Nephron (organoid): ENCODE data around the gene FLT3LG.

Source experiments
- H3K27ac Mint-ChIP-seq, 3 experiments: 2 replicates each; pipeline ENCODE4 v1.8.0; 2020; ENCODE audit warnings: mixed read lengths in 3 of 3, mild to moderate bottlenecking in 2 of 3, moderate library complexity in 1 of 3
- H3K27me3 Mint-ChIP-seq: 2 replicates; pipeline ENCODE4 v1.8.0; 2021; ENCODE audit warnings: low read depth, mild to moderate bottlenecking, moderate library complexity, mixed read lengths
- H3K36me3 Mint-ChIP-seq: 2 replicates; pipeline ENCODE4 v1.8.0; 2020; ENCODE audit warnings: low read depth, mixed read lengths
- H3K4me1 Mint-ChIP-seq: 2 replicates; pipeline ENCODE4 v1.8.0; 2020; ENCODE audit warnings: mixed read lengths
- H3K4me3 Mint-ChIP-seq, 3 experiments: 2 replicates each; pipeline ENCODE4 v1.8.0; 2020; ENCODE audit warnings: mild to moderate bottlenecking in 3 of 3, mixed read lengths in 3 of 3, moderate library complexity in 2 of 3
- H3K9me3 Mint-ChIP-seq: 2 replicates; pipeline ENCODE4 v1.8.0; 2020; ENCODE audit warnings: mixed read lengths
- TF ChIP-seq, protein P1 (sequence below), 3 experiments: fragments of 200-600 bp; sonication (generic); IDR thresholded peaks; one replicate each; pipeline ENCODE4 v1.5.0; 2021; ENCODE audit warnings: antibody characterized with exemption in 3 of 3; ENCODE audit not compliant: unreplicated experiment in 3 of 3

The FLT3LG gene

DNA sequence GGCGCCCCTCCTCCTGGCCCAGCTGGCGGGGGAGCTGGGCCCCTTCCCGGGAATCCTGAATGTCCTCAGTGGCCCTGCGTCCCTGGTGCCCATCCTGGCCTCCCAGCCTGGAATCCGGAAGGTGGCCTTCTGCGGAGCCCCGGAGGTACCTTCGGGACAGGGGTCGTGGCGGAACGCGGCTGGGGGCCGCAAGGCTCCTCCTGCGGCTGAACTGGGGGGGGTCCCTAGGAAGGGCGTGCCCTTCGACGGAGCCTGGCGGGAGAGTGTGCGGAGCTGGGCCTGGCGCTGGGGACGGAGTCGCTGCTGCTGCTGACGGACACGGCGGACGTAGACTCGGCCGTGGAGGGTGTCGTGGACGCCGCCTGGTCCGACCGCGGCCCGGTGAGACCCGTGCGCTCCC lies 12.4 kb upstream of the FLT3LG start:
- no peaks in the 10 kb centered on the region for H3K27me3 Mint-ChIP-seq
- H3K36me3 Mint-ChIP-seq = peaks cover 4% of the 10 kb centered on the region
- no peak overlapping the region for H3K4me3 Mint-ChIP-seq
- H3K27ac Mint-ChIP-seq = no peak overlapping the region
- no peaks in the 10 kb centered on the region for H3K4me1 Mint-ChIP-seq
- H3K9me3 Mint-ChIP-seq = no peaks in the 10 kb centered on the region
- TF ChIP-seq, protein P1, sequence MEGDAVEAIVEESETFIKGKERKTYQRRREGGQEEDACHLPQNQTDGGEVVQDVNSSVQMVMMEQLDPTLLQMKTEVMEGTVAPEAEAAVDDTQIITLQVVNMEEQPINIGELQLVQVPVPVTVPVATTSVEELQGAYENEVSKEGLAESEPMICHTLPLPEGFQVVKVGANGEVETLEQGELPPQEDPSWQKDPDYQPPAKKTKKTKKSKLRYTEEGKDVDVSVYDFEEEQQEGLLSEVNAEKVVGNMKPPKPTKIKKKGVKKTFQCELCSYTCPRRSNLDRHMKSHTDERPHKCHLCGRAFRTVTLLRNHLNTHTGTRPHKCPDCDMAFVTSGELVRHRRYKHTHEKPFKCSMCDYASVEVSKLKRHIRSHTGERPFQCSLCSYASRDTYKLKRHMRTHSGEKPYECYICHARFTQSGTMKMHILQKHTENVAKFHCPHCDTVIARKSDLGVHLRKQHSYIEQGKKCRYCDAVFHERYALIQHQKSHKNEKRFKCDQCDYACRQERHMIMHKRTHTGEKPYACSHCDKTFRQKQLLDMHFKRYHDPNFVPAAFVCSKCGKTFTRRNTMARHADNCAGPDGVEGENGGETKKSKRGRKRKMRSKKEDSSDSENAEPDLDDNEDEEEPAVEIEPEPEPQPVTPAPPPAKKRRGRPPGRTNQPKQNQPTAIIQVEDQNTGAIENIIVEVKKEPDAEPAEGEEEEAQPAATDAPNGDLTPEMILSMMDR (IDR thresholded peaks at IDR 0.05; ENCODE audit: unreplicated experiment in 3 of 3) = no peak

DNA sequence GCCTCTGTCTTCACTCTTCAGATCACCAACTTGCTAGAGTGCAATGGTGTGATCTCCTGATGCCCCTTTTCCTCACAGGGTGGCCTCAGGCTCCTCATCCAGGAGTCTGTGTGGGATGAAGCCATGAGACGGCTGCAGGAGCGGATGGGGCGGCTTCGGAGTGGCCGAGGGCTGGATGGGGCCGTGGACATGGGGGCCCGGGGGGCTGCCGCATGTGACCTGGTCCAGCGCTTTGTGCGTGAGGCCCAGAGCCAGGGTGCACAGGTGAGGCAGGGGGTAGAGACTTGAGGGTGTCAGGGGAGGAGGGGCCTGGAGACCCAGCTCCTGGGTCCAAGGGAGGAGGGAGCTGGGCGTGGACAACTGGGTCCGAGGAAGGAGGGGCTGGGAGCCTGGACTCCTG lies 11.5 kb upstream of the FLT3LG start:
- Mint-ChIP-seq H3K4me1 (no peaks in the 10 kb centered on the region), H3K27ac (no peak overlapping the region), H3K4me3 (no peak overlapping the region), H3K9me3 (no peaks in the 10 kb centered on the region), H3K27me3 (no peaks in the 10 kb centered on the region), H3K36me3 (peaks cover 4% of the 10 kb centered on the region)
- TF ChIP-seq, protein P1 (IDR thresholded peaks at IDR 0.05; ENCODE audit: unreplicated experiment in 3 of 3) = no peak

DNA sequence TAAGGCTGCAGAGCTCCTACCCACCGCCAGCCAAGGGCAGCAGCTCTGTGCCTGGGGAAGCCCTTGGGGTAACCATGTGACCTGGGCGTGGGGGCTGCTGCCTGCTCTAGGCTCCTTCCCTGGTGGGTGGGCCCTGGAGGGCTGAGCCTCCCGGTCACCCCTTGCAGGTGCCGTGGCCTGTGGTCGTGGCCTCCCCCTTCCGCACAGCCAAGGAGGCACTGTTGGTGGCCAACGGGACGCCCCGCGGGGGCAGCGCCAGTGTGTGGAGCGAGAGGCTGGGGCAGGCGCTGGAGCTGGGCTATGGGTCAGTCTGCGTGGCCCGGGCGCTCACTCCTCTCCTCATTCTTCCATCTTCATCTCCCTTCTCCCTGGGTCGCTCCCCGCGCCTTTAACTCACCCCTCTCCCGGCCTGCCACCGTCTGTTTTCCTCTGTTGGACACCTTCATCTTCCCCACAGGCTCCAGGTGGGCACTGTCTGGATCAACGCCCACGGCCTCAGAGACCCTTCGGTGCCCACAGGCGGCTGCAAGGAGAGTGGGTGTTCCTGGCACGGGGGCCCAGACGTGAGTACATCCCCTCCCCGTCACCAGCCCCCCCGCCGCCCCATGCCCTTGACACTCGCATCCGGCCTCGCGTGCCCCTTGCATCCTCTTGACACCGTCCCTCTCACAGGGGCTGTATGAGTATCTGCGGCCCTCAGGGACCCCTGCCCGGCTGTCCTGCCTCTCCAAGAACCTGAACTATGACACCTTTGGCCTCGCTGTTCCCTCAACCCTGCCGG lies 9.9 kb upstream of the FLT3LG start:
- TF ChIP-seq, protein P1 (IDR thresholded peaks at IDR 0.05; ENCODE audit: unreplicated experiment in 3 of 3) = no peak
- Mint-ChIP-seq H3K27ac (no peak overlapping the region), H3K4me3 (no peak overlapping the region)

DNA sequence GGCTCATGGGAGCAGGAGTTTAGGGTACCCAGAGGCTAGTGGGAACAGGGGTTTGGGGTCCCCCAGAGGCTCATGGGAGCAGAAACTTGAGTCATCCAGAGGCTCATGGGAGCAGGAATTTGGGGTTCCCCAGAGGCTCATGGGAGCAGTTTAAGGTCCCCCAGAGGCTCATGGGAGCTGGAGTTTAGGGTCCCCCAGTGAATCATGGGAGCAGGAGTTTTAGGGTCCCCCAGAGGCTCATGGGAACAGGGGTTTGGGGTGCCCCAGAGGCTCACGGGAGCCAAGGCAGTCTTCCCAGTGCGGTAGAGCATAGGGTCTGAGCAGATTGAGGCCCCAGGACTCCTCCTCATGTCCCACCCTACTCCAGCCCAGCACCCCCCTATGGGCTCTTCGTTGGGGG lies 8.6 kb upstream of the FLT3LG start:
- no peaks in the 10 kb centered on the region for H3K4me1 Mint-ChIP-seq
- TF ChIP-seq, protein P1 (IDR thresholded peaks at IDR 0.05; ENCODE audit: unreplicated experiment in 3 of 3) = no peak
- H3K36me3 Mint-ChIP-seq = peaks cover 8% of the 10 kb centered on the region
- no peaks in the 10 kb centered on the region for H3K9me3 Mint-ChIP-seq
- H3K27ac Mint-ChIP-seq = no peak overlapping the region
- no peaks in the 10 kb centered on the region for H3K27me3 Mint-ChIP-seq
- H3K4me3 Mint-ChIP-seq = no peak overlapping the region

More for the DNA sequence above, 9.9 kb upstream of the FLT3LG start:
- Mint-ChIP-seq H3K4me1 (no peaks in the 10 kb centered on the region), H3K27me3 (no peaks in the 10 kb centered on the region), H3K36me3 (peaks cover 7% of the 10 kb centered on the region), H3K9me3 (no peaks in the 10 kb centered on the region)

DNA sequence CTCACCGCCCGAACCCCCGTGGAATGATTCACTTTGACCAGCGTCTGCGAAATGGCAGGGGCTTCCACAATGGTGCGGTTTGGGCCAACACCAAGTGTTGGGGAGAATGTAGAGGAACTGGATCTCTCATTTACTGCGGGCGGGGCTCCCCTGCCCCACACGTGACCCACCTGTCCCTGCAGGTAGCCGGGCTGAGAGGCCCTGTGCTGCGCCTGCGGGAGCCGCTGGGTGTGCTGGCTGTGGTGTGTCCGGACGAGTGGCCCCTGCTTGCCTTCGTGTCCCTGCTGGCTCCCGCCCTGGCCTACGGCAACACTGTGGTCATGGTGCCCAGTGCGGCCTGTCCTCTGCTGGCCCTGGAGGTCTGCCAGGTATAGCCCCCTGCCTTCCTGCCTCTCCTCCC lies 5.8 kb upstream of the FLT3LG start:
- H3K9me3 Mint-ChIP-seq = no peaks in the 10 kb centered on the region
- H3K4me3 Mint-ChIP-seq = no peak overlapping the region
- TF ChIP-seq, protein P1 (IDR thresholded peaks at IDR 0.05; ENCODE audit: unreplicated experiment in 3 of 3) = no peak
- no peaks in the 10 kb centered on the region for H3K27me3 Mint-ChIP-seq
- no peak overlapping the region for H3K27ac Mint-ChIP-seq
- H3K4me1 Mint-ChIP-seq = no peaks in the 10 kb centered on the region
- H3K36me3 Mint-ChIP-seq = peaks cover 8% of the 10 kb centered on the region
